Measurements from ENCODE around the gene QKI. TPM values are rescaled to one million over a fixed set of nuclear protein-coding genes. Genes with fewer than 3 reads are reported as not detected.
A peak's percentile ranks its signal among the peaks of the same experiment; 100 is the strongest.

QKI gene
- total and polyA plus RNA-seq, 2 experiments from 2014 or later, result 38.0 to 92.5 TPM

- H2AFZ ChIP-seq, result no peak overlapping the region
- H3K4me3 ChIP-seq, result no peak overlapping the region
- H4K20me1 ChIP-seq (ENCODE audit: insufficient read depth, poor library complexity, severe bottlenecking), result peaks cover 78% of the 10 kb centered on the region
Observed at GRCh38 chr6:163419413-163420288, 5.1 kb downstream of the QKI start.

GRCh38 chr6:163420289-163420614 is 5.7 kb downstream of the QKI start:
- Histone ChIP-seq H3K27ac (no peak overlapping the region), H3K79me2 (peaks cover 95% of the 10 kb centered on the region), H3K4me1 (ENCODE audit: insufficient read depth) (peaks cover 15% of the 10 kb centered on the region), H3K4me3 (no peak overlapping the region), H3K9me3 (ENCODE audit: low read depth) (no peaks in the 10 kb centered on the region), H4K20me1 (ENCODE audit: insufficient read depth, poor library complexity, severe bottlenecking) (peaks cover 84% of the 10 kb centered on the region), H3K27me3 (no peaks in the 10 kb centered on the region), H2AFZ (no peak overlapping the region), H3K4me2 (peak overlapping the region; percentile 79), H3K9me2 (replicated peaks; ENCODE audit: insufficient read depth) (no peaks in the 10 kb centered on the region), H3K36me3 (replicated peaks; ENCODE audit: insufficient read depth, low read depth) (no peaks in the 10 kb centered on the region)
- no peak for TF ChIP-seq EZH2 (IDR thresholded peaks at IDR 0.05; ENCODE audit: borderline replicate concordance)
- TF ChIP-seq EZH2phosphoT487 (IDR thresholded peaks at IDR 0.05; ENCODE audit: low read depth, severe bottlenecking, unreplicated experiment), result no peak
- TF ChIP-seq CTCF (IDR thresholded peaks at IDR 0.05; ENCODE audit: poor library complexity), result no peak
- no peak for DNase-seq (ENCODE audit: low spot score)
- 39% methylated on average over 2 of the region's 2 CpGs for WGBS (ENCODE audit: low lambda C conversion rate, missing lambda C conversion rate)

More at GRCh38 chr6:163419413-163420288, 5.1 kb downstream of the QKI start:
- no peaks in the 10 kb centered on the region for H3K36me3 ChIP-seq (replicated peaks; ENCODE audit: insufficient read depth, low read depth)
- H3K27me3 ChIP-seq, result no peaks in the 10 kb centered on the region
- TF ChIP-seq CTCF (IDR thresholded peaks at IDR 0.05; ENCODE audit: poor library complexity), result no peak
- no peak for TF ChIP-seq EZH2phosphoT487 (IDR thresholded peaks at IDR 0.05; ENCODE audit: low read depth, severe bottlenecking, unreplicated experiment)
- TF ChIP-seq EZH2 (IDR thresholded peaks at IDR 0.05; ENCODE audit: borderline replicate concordance), result no peak
- peaks cover 89% of the 10 kb centered on the region for H3K79me2 ChIP-seq
- DNase-seq (ENCODE audit: low spot score), result no peak
- H3K4me1 ChIP-seq (ENCODE audit: insufficient read depth), result peaks cover 15% of the 10 kb centered on the region
- WGBS (ENCODE audit: low lambda C conversion rate, missing lambda C conversion rate), result 53% methylated on average over 6 of the region's 6 CpGs
- no peaks in the 10 kb centered on the region for H3K9me3 ChIP-seq (ENCODE audit: low read depth)
- peak overlapping the region; percentile 79 for H3K4me2 ChIP-seq
- no peaks in the 10 kb centered on the region for H3K9me2 ChIP-seq (replicated peaks; ENCODE audit: insufficient read depth)
- H3K27ac ChIP-seq, result no peak overlapping the region

GRCh38 chr6:163422550-163422949 is 8.0 kb downstream of the QKI start:
- TF ChIP-seq EZH2phosphoT487 (IDR thresholded peaks at IDR 0.05; ENCODE audit: low read depth, severe bottlenecking, unreplicated experiment) (no peak), EZH2 (IDR thresholded peaks at IDR 0.05; ENCODE audit: borderline replicate concordance) (no peak), CTCF (IDR thresholded peaks at IDR 0.05; ENCODE audit: poor library complexity) (no peak)
- no peaks in the 10 kb centered on the region for H3K27me3 ChIP-seq
- H4K20me1 ChIP-seq (ENCODE audit: insufficient read depth, poor library complexity, severe bottlenecking), result peaks cover 100% of the 10 kb centered on the region
- H3K36me3 ChIP-seq (replicated peaks; ENCODE audit: insufficient read depth, low read depth), result no peaks in the 10 kb centered on the region
- H2AFZ ChIP-seq, result no peak overlapping the region
- no peaks in the 10 kb centered on the region for H3K9me2 ChIP-seq (replicated peaks; ENCODE audit: insufficient read depth)
- DNase-seq (ENCODE audit: low spot score), result no peak
- no peaks in the 10 kb centered on the region for H3K9me3 ChIP-seq (ENCODE audit: low read depth)
- H3K4me2 ChIP-seq, result no peak overlapping the region
- no peak overlapping the region for H3K27ac ChIP-seq
- WGBS (ENCODE audit: low lambda C conversion rate, missing lambda C conversion rate), result 89% methylated on average over 3 of the region's 3 CpGs
- H3K4me3 ChIP-seq, result no peak overlapping the region
- H3K4me1 ChIP-seq (ENCODE audit: insufficient read depth), result peaks cover 15% of the 10 kb centered on the region
- peaks cover 100% of the 10 kb centered on the region for H3K79me2 ChIP-seq

All from hepatocyte (in vitro differentiated cells).